ENCODE results near the gene IL4R.

DNA sequence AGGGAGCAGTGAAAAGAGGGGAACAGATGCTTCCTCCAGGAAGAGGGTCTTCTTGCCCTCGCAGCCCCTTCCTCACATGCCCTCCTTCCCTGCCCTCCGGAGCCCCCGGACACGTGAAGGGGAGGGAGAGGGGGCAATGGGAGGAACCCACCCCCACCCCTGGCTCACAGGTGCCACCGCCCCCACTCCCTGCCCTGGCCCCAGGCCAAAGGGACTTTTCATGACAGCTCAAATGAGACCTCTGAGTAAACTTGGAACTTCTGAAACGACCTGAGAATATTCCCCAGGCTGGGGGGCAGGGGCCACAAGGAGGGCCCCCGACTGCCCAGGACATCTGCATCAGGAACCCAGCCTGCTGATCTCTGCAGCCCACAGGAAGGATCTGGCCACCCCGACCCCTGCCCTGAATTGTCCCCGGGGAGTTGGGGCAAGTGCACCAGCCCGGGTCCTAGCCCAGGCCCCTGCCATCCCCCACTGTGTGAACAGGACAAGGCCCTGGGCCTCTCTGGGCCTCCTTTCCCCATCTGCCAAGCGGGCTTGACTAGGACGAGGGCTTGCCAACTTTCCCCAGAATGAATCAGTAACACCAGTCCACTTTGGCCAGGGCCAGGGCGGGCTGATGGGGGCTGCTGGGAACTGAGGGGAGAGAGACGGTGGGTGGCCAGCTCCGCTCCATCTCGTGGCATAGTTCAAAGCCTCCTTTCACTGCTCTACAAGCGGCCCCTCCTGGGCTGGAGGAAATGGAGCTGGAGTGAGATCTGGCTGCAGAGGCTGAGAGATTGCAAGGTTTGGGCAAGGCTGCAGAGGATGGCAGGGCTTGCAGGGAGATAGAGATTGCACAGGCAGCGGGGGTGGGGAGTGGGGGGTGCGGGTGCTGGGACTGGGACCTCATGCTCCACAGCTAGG lies 92.0 kb downstream of the IL4R start:
- TF ChIP-seq CTCF (conservative IDR thresholded peaks at IDR 0.05) (no peak), ZFX (IDR thresholded peaks at IDR 0.05) (no peak)

Measured in C4-2B (cell line).